Ishikawa (cell line): ENCODE data around the gene HOXB3.

Experiments
- CREB1 ChIP-seq: IDR thresholded peaks from 2 replicates; pipeline ENCODE4 v1.6.1; 2012; ENCODE audit warnings: low read depth
- EP300 ChIP-seq: IDR thresholded peaks from 2 replicates; pipeline ENCODE4 v1.6.1; 2012; ENCODE audit warnings: borderline replicate concordance
- MAX ChIP-seq: IDR thresholded peaks from 2 replicates; pipeline ENCODE4 v1.6.1; 2012
- RAD21 ChIP-seq: IDR thresholded peaks from 2 replicates; pipeline ENCODE4 v1.6.1; 2012; ENCODE audit warnings: low read depth
- REST ChIP-seq: IDR thresholded peaks from 2 replicates; pipeline ENCODE4 v1.6.1; 2012; ENCODE audit warnings: low read depth, mild to moderate bottlenecking
- TAF1 ChIP-seq: IDR thresholded peaks from 2 replicates; pipeline ENCODE4 v1.6.1; 2012; ENCODE audit warnings: low read depth, mild to moderate bottlenecking
- YY1 ChIP-seq: IDR thresholded peaks from 2 replicates; pipeline ENCODE4 v1.6.1; 2012; ENCODE audit warnings: low read depth
- ZBTB7A ChIP-seq: IDR thresholded peaks from 2 replicates; pipeline ENCODE4 v1.6.1; 2012; ENCODE audit warnings: low read depth

- TF ChIP-seq EP300 (no peak), RAD21 (no peak), ZBTB7A (no peak), MAX (no peak), CREB1 (no peak), YY1 (no peak), REST (no peak), TAF1 (no peak)
These were observed 6.1 kb upstream of the HOXB3 start for GRCh38 chr17:48596000-48596734.
